Gastrocnemius medialis (tissue), 4 donors: ENCODE results near the gene TEX51. TPM values are rescaled to one million over a fixed set of nuclear protein-coding genes. Genes with fewer than 3 reads are reported as not detected.

Experiments
- ATAC-seq, 2 donors: fragments of 150-250 bp; one replicate each; pipeline ENCODE4 v1.9.1; 2016
- DNase-seq, 2 donors: peaks; one replicate each; pipeline ENCODE4 v3.0.0-alpha.2; 2019
- H3K27ac ChIP-seq, 4 donors: fragments of 200-600 bp; sonication (generic); 1 replicate in 1 of 4; 2 replicates in 3 of 4; pipeline ENCODE4 v1.5.1; 2016 to 2018; ENCODE audit warnings: mild to moderate bottlenecking in 2 of 4, moderate library complexity in 1 of 4
- H3K27me3 ChIP-seq, 3 donors: fragments of 200-600 bp; sonication (generic) in 2 of 3; 1 replicate in 1 of 3; 2 replicates in 2 of 3; pipeline versions ENCODE4 v1.5.1 to v1.6.0; 2016 to 2019; ENCODE audit warnings: mild to moderate bottlenecking in 1 of 3, moderate library complexity in 1 of 3
- H3K36me3 ChIP-seq, 2 donors: fragments of 200-600 bp; sonication (generic) in 1 of 2; one replicate each; pipeline ENCODE4 v1.5.1; 2017 to 2018
- H3K4me1 ChIP-seq, 2 donors: fragments of 200-600 bp; sonication (generic) in 1 of 2; one replicate each; pipeline ENCODE4 v1.5.1; 2016 to 2017; ENCODE audit warnings: mild to moderate bottlenecking in 2 of 2
- H3K4me3 ChIP-seq, 4 donors: fragments of 200-600 bp; sonication (generic) in 3 of 4; 1 replicate in 1 of 4; 2 replicates in 3 of 4; pipeline ENCODE4 v1.5.1; 2016 to 2019; ENCODE audit warnings: mild to moderate bottlenecking in 2 of 4
- H3K9me3 ChIP-seq, 3 donors: fragments of 200-600 bp; sonication (generic) in 2 of 3; 1 replicate in 1 of 3; 2 replicates in 2 of 3; pipeline ENCODE4 v1.5.1; 2016 to 2019
- POLR2A ChIP-seq, 2 donors: fragments of 450-650 bp; IDR thresholded peaks; one replicate each; pipeline ENCODE4 v1.6.1; 2017; ENCODE audit warnings: antibody characterized with exemption in 2 of 2, mild to moderate bottlenecking in 2 of 2, moderate library complexity in 2 of 2
- in situ Hi-C, 4 donors: fragments of 200-750 bp; cut with MboI; loops; one replicate each; pipeline versions ENCODE4 v1.15.0 to v1.8.0; 2017; ENCODE audit warnings: low sequenced_read_pairs in 4 of 4
- intact Hi-C: fragments of 100-400 bp; cut with DNase I; formaldehyde crosslinking; loops from one replicate; pipeline ENCODE4 v1.15.1; 2023; ENCODE audit warnings: low total_unique reads
- total RNA-seq, 4 donors: library from RNA; depleted of rRNA; stranded (reverse); fragments of >200 nt; gene quantifications; one replicate each; pipeline versions ENCODE4 v1.1.0 to v1.2.3, GENCODE V29; 2016
- TF ChIP-seq, protein P1 (sequence below), 5 experiments: fragments of 450-650 bp in 3 of 5; fragments of 200-600 bp in 2 of 5; sonication (generic) in 2 of 5; IDR thresholded peaks in 4 of 5; conservative IDR thresholded peaks in 1 of 5; 1 replicate in 4 of 5; 2 replicates in 1 of 5; pipeline ENCODE4 v1.5.1; 2016 to 2019; ENCODE audit warnings: antibody characterized with exemption in 5 of 5, mild to moderate bottlenecking in 3 of 5, moderate library complexity in 3 of 5

The TEX51 gene
- total RNA-seq, 4 donors from 2014 or later: not detected

DNA sequence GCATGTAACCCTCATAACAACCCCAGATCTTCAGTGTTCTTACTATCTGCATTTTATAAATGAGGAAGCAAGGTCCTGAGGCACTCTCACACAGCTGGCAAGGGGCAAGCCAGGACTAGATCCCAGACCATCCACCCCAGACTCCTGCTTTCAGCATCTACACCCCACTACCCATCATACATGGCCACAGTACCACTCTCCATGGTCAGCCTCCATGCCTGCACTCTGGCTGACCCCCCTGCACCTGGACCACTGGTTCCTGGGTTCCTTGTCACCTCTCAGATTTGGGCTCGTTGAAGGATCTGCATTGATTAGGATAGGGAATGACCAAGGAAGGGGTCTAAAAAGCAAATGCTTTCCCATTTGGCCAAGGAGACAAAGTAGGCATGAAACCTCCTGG is 36.0 kb upstream of the TEX51 start:
- in situ Hi-C loops (no loop called here), intact Hi-C loops (no loop called here)
- ATAC-seq (no peak), DNase-seq (no peak)
- Histone ChIP-seq H3K27me3 (no peaks in the 10 kb centered on the region), H3K9me3 (no peaks in the 10 kb centered on the region), H3K4me3 (no peak overlapping the region), H3K4me1 (no peaks in the 10 kb centered on the region), H3K36me3 (no peaks in the 10 kb centered on the region), H3K27ac (no peak overlapping the region)
- no peak for TF ChIP-seq POLR2A (IDR thresholded peaks at IDR 0.05)
- TF ChIP-seq, protein P1, sequence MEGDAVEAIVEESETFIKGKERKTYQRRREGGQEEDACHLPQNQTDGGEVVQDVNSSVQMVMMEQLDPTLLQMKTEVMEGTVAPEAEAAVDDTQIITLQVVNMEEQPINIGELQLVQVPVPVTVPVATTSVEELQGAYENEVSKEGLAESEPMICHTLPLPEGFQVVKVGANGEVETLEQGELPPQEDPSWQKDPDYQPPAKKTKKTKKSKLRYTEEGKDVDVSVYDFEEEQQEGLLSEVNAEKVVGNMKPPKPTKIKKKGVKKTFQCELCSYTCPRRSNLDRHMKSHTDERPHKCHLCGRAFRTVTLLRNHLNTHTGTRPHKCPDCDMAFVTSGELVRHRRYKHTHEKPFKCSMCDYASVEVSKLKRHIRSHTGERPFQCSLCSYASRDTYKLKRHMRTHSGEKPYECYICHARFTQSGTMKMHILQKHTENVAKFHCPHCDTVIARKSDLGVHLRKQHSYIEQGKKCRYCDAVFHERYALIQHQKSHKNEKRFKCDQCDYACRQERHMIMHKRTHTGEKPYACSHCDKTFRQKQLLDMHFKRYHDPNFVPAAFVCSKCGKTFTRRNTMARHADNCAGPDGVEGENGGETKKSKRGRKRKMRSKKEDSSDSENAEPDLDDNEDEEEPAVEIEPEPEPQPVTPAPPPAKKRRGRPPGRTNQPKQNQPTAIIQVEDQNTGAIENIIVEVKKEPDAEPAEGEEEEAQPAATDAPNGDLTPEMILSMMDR (IDR thresholded peaks at IDR 0.05 in 4 of 5, conservative IDR thresholded peaks at IDR 0.05 in 1 of 5): no peak

DNA sequence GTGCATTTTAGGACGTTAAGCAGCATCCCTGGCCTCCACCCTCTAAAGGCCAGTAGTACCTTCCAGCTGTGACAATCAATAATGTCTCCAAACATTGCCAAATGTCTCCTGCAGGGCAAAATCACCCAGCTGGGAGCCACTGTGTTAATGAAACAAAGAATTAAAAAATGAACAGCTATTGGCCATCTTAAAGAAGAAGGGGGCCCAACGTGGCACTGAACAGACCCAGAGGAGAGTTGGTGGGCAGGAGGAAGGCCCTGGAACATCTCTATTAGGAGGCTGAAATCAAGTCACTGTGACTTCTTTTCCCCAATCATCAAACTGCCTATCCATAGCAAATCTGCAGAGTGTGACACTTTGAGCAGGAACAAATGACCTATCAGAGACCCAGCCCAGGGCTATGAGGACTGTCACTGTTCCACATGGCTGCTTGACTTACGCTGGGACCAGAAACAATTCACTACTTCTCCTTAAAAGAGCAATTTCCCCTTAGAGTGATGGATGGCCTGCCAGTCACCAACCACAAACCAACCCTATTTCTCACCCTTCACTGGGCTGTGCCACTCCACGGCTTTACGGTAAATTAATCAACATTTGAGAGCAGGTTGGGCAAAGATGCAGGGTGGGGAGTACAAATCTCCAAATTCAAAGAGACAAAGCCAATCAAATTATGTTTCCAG is 35.2 kb upstream of the TEX51 start:
- TF ChIP-seq POLR2A (IDR thresholded peaks at IDR 0.05): no peak
- TF ChIP-seq, protein P1 (IDR thresholded peaks at IDR 0.05 in 4 of 5, conservative IDR thresholded peaks at IDR 0.05 in 1 of 5): no peak
- no peak overlapping the region for H3K4me3 ChIP-seq
- no peak for ATAC-seq
- in situ Hi-C loops (no loop called here), intact Hi-C loops (no loop called here)
- no peaks in the 10 kb centered on the region for H3K9me3 ChIP-seq
- no peaks in the 10 kb centered on the region for H3K4me1 ChIP-seq
- DNase-seq: no peak
- H3K36me3 ChIP-seq: no peaks in the 10 kb centered on the region
- no peaks in the 10 kb centered on the region for H3K27me3 ChIP-seq
- no peak overlapping the region for H3K27ac ChIP-seq

DNA sequence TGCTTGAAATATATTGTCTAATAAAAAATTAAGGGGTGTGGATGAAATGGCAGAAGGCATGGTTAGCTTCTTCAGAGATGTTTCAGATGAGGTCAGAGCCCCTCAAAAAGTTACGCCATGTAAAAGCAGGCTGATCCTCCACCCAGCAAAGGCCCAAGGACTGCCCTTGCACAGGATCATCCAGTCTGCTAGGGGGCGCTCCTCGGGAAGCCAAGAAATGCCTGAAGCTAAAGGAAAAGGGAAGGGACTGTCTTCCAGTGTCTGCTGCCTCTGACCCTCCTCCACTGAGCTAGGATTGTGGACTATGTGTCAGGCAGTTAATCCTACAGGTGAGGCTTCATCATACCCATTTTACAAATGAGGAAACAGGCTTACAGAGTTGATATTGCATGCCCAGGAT is 33.8 kb upstream of the TEX51 start:
- TF ChIP-seq POLR2A (IDR thresholded peaks at IDR 0.05): no peak
- TF ChIP-seq, protein P1 (IDR thresholded peaks at IDR 0.05 in 4 of 5, conservative IDR thresholded peaks at IDR 0.05 in 1 of 5): no peak
- H3K27me3 ChIP-seq: no peaks in the 10 kb centered on the region
- no peaks in the 10 kb centered on the region for H3K4me1 ChIP-seq
- intact Hi-C loops: no loop called here
- no peaks in the 10 kb centered on the region for H3K36me3 ChIP-seq
- no peak overlapping the region for H3K4me3 ChIP-seq
- in situ Hi-C loops: no loop called here
- no peak overlapping the region for H3K27ac ChIP-seq
- DNase-seq (no peak), ATAC-seq (no peak)
- no peaks in the 10 kb centered on the region for H3K9me3 ChIP-seq

DNA sequence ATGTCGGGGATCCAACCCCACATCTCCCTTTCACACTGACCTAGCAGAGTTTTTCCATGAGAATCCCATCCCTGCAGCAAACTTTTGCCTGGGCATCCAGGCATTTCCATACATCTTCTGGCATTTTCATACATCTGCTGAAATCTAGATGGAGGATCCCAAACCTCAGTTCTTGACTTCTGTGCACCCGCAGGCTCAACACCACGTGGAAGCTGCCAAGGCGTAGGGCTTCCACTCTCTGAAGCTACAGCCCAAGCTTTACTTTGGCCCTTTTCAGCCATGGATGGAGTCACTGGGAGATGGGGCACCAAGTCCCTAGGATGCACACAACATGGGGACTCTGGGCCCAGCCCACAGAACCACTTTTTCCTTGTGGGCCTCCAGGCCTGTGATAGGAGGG is 32.2 kb upstream of the TEX51 start:
- Histone ChIP-seq H3K4me3 (no peak overlapping the region), H3K4me1 (no peaks in the 10 kb centered on the region), H3K27ac (no peak overlapping the region), H3K9me3 (no peaks in the 10 kb centered on the region), H3K27me3 (no peaks in the 10 kb centered on the region), H3K36me3 (no peaks in the 10 kb centered on the region)
- no peak for TF ChIP-seq POLR2A (IDR thresholded peaks at IDR 0.05)
- TF ChIP-seq, protein P1 (IDR thresholded peaks at IDR 0.05 in 4 of 5, conservative IDR thresholded peaks at IDR 0.05 in 1 of 5): no peak
- in situ Hi-C loops (no loop called here), intact Hi-C loops (no loop called here)
- ATAC-seq: no peak
- no peak for DNase-seq

DNA sequence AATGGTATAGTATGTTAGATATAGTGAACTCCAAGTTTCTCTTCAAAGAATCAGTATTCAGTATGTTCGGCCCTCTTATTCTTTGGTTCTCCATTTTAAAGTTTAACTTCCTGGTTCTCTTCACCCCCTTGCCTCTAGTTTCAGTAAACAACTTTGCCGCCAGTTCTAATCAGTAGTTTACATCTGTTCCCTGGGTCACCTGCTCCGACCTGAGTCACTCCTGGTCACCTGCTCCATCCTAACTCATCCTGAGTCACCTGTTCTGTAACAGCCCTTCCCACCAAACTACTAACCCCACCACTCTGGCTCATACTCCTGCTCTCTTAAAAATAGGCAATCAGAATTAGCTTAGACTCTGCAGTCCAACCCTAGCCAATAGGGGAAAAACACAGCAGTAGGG is 23.7 kb upstream of the TEX51 start:
- TF ChIP-seq, protein P1 (IDR thresholded peaks at IDR 0.05 in 4 of 5, conservative IDR thresholded peaks at IDR 0.05 in 1 of 5): no peak
- no peak for TF ChIP-seq POLR2A (IDR thresholded peaks at IDR 0.05)
- intact Hi-C loops: no loop called here
- Histone ChIP-seq H3K27ac (no peak overlapping the region), H3K27me3 (no peaks in the 10 kb centered on the region), H3K4me3 (no peak overlapping the region), H3K36me3 (no peaks in the 10 kb centered on the region), H3K4me1 (no peaks in the 10 kb centered on the region), H3K9me3 (peaks cover 0 to 3% (median 0%) of the 10 kb centered on the region in 3 donors)
- ATAC-seq: no peak
- in situ Hi-C loops: no loop called here
- no peak for DNase-seq
